Measurements from ENCODE around the gene TBC1D4.

Gene TBC1D4

GRCh38 chr13:75299913-75300862, 181.8 kb downstream of the TBC1D4 start:
- H3K9ac ChIP-seq (ENCODE audit: low read length) = no peak overlapping the region
- H3K4me3 ChIP-seq (ENCODE audit: low read length) = no peak overlapping the region
- H3K36me3 ChIP-seq (replicated peaks; ENCODE audit: insufficient read depth, low read length) = no peaks in the 10 kb centered on the region
- no peak overlapping the region for H2AFZ ChIP-seq (ENCODE audit: low read length)
- no peaks in the 10 kb centered on the region for H3K9me3 ChIP-seq (replicated peaks; ENCODE audit: insufficient read depth, low read length)
- H3K27me3 ChIP-seq (replicated peaks; ENCODE audit: insufficient read depth, low read length) = no peaks in the 10 kb centered on the region
- no peaks in the 10 kb centered on the region for H4K20me1 ChIP-seq (ENCODE audit: insufficient read depth, low read length)
- H3K27ac ChIP-seq (ENCODE audit: low read length) = peak overlapping the region; percentile 7; the same call in 1 of the 2 replicates
- H3K4me1 ChIP-seq (ENCODE audit: low read length) = no peaks in the 10 kb centered on the region
- H3K4me2 ChIP-seq (ENCODE audit: low read depth, low read length) = 0 out of 2 replicates have a peak overlapping the region, but pooled peaks have one; percentile 2
- no peaks in the 10 kb centered on the region for H3F3A ChIP-seq (ENCODE audit: insufficient read depth, low read length)
- no peak for TF ChIP-seq EZH2phosphoT487 (IDR thresholded peaks at IDR 0.05; ENCODE audit: low read length)
- peak; percentile 19 for DNase-seq
- no peaks in the 10 kb centered on the region for H3K79me2 ChIP-seq (ENCODE audit: low read length)
- no peaks in the 10 kb centered on the region for H3K9me2 ChIP-seq (replicated peaks; ENCODE audit: insufficient read depth, low read length)

DNA sequence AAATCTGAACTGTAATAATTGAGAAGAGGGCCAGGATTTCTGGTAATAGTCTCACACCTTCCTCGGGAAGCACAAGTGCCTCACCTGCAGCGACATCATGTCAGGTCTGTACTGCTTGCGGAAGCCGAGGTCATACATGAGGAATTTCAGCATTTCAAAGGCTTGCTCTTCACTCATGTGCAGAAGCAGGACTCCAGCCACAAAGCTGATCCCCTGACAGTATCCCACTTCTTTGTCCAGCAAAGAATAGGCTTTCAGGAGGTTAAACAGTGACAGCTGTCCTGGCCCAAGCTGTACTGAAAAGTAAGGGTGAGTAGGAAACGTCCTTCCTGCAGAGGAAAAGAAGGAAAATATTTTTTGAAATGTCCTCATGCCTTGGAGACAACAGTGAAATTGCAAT, 182.7 kb downstream of the TBC1D4 start:
- Histone ChIP-seq H3K4me2 (ENCODE audit: low read depth, low read length) (no peak overlapping the region), H3K4me3 (ENCODE audit: low read length) (no peak overlapping the region), H3K9ac (ENCODE audit: low read length) (no peak overlapping the region), H3K9me3 (replicated peaks; ENCODE audit: insufficient read depth, low read length) (no peaks in the 10 kb centered on the region), H3K27ac (ENCODE audit: low read length) (no peak overlapping the region), H3F3A (ENCODE audit: insufficient read depth, low read length) (no peaks in the 10 kb centered on the region), H3K36me3 (replicated peaks; ENCODE audit: insufficient read depth, low read length) (no peaks in the 10 kb centered on the region), H3K79me2 (ENCODE audit: low read length) (no peaks in the 10 kb centered on the region), H3K27me3 (replicated peaks; ENCODE audit: insufficient read depth, low read length) (no peaks in the 10 kb centered on the region), H3K9me2 (replicated peaks; ENCODE audit: insufficient read depth, low read length) (no peaks in the 10 kb centered on the region), H4K20me1 (ENCODE audit: insufficient read depth, low read length) (no peaks in the 10 kb centered on the region), H2AFZ (ENCODE audit: low read length) (no peak overlapping the region), H3K4me1 (ENCODE audit: low read length) (no peaks in the 10 kb centered on the region)
- no peak for TF ChIP-seq EZH2 (optimal IDR thresholded peaks at IDR 0.05; ENCODE audit: low read depth, low read length)
- TF ChIP-seq, protein P1, sequence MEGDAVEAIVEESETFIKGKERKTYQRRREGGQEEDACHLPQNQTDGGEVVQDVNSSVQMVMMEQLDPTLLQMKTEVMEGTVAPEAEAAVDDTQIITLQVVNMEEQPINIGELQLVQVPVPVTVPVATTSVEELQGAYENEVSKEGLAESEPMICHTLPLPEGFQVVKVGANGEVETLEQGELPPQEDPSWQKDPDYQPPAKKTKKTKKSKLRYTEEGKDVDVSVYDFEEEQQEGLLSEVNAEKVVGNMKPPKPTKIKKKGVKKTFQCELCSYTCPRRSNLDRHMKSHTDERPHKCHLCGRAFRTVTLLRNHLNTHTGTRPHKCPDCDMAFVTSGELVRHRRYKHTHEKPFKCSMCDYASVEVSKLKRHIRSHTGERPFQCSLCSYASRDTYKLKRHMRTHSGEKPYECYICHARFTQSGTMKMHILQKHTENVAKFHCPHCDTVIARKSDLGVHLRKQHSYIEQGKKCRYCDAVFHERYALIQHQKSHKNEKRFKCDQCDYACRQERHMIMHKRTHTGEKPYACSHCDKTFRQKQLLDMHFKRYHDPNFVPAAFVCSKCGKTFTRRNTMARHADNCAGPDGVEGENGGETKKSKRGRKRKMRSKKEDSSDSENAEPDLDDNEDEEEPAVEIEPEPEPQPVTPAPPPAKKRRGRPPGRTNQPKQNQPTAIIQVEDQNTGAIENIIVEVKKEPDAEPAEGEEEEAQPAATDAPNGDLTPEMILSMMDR (IDR thresholded peaks at IDR 0.05; ENCODE audit: low read length) = no peak
- no peak for TF ChIP-seq EZH2phosphoT487 (IDR thresholded peaks at IDR 0.05; ENCODE audit: low read length)
- DNase-seq = no peak

GRCh38 chr13:75296641-75297040, 185.3 kb downstream of the TBC1D4 start:
- Histone ChIP-seq H3K4me3 (ENCODE audit: low read length) (no peak overlapping the region), H3K9me2 (replicated peaks; ENCODE audit: insufficient read depth, low read length) (no peaks in the 10 kb centered on the region), H3K4me2 (ENCODE audit: low read depth, low read length) (no peak overlapping the region), H3K27me3 (replicated peaks; ENCODE audit: insufficient read depth, low read length) (no peaks in the 10 kb centered on the region), H3K79me2 (ENCODE audit: low read length) (no peaks in the 10 kb centered on the region), H3F3A (ENCODE audit: insufficient read depth, low read length) (no peaks in the 10 kb centered on the region), H4K20me1 (ENCODE audit: insufficient read depth, low read length) (no peaks in the 10 kb centered on the region), H3K36me3 (replicated peaks; ENCODE audit: insufficient read depth, low read length) (no peaks in the 10 kb centered on the region), H3K4me1 (ENCODE audit: low read length) (no peaks in the 10 kb centered on the region), H2AFZ (ENCODE audit: low read length) (no peak overlapping the region), H3K27ac (ENCODE audit: low read length) (no peak overlapping the region), H3K9ac (ENCODE audit: low read length) (no peak overlapping the region), H3K9me3 (replicated peaks; ENCODE audit: insufficient read depth, low read length) (no peaks in the 10 kb centered on the region)
- TF ChIP-seq, protein P1 (IDR thresholded peaks at IDR 0.05; ENCODE audit: low read length) = no peak
- TF ChIP-seq EZH2phosphoT487 (IDR thresholded peaks at IDR 0.05; ENCODE audit: low read length) (no peak), EZH2 (optimal IDR thresholded peaks at IDR 0.05; ENCODE audit: low read depth, low read length) (no peak)
- no peak for DNase-seq

DNA sequence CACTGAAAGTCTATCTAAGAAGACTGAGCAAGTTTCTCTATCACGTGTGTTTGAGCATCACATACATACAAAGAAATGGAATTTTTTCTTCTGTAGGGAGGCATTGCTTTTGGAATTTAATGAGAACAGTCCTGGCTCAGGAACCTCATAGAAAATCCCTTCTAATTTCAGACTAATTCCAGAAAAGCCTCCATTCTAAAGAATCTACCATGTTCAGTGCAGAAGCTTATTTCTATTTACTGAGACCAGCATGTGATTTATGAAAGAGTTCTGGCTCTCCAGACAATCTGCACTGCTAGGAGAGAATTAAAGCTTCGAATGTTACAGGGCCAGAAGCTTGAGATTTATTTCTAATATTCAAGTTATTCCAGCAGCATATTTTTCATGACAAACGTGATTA, 186.8 kb downstream of the TBC1D4 start:
- Histone ChIP-seq H3K9me2 (replicated peaks; ENCODE audit: insufficient read depth, low read length) (no peaks in the 10 kb centered on the region), H2AFZ (ENCODE audit: low read length) (no peak overlapping the region), H4K20me1 (ENCODE audit: insufficient read depth, low read length) (no peaks in the 10 kb centered on the region)

More for the DNA sequence above, 186.8 kb downstream of the TBC1D4 start:
- DNase-seq = no peak
- H3K27ac ChIP-seq (ENCODE audit: low read length) = no peak overlapping the region
- H3K4me3 ChIP-seq (ENCODE audit: low read length) = no peak overlapping the region
- H3K79me2 ChIP-seq (ENCODE audit: low read length) = no peaks in the 10 kb centered on the region
- H3K27me3 ChIP-seq (replicated peaks; ENCODE audit: insufficient read depth, low read length) = no peaks in the 10 kb centered on the region
- H3F3A ChIP-seq (ENCODE audit: insufficient read depth, low read length) = no peaks in the 10 kb centered on the region
- H3K4me2 ChIP-seq (ENCODE audit: low read depth, low read length) = no peak overlapping the region
- H3K4me1 ChIP-seq (ENCODE audit: low read length) = no peaks in the 10 kb centered on the region
- H3K9me3 ChIP-seq (replicated peaks; ENCODE audit: insufficient read depth, low read length) = no peaks in the 10 kb centered on the region
- no peaks in the 10 kb centered on the region for H3K36me3 ChIP-seq (replicated peaks; ENCODE audit: insufficient read depth, low read length)
- H3K9ac ChIP-seq (ENCODE audit: low read length) = no peak overlapping the region
- TF ChIP-seq EZH2 (optimal IDR thresholded peaks at IDR 0.05; ENCODE audit: low read depth, low read length) (no peak), EZH2phosphoT487 (IDR thresholded peaks at IDR 0.05; ENCODE audit: low read length) (no peak)
